HCT116 (cell line): Measurements from ENCODE around the gene TNNC2. TPM values are rescaled to one million over a fixed set of nuclear protein-coding genes. Genes with fewer than 3 reads are reported as not detected.

Experiments used
- ATAC-seq: fragments of 200-7000 bp; cut with Tn5 transposase; 2 replicates; pipeline ENCODE4 v1.9.1; 2020; ENCODE audit warnings: mild to moderate bottlenecking, moderate library complexity
- BruUV-seq: library from RNA; stranded (reverse); fragments of 400-500 nt; replicated peaks from 2 replicates; lab custom pipeline; 2021; lab: Mats Ljungman, UMichigan
- CTCF ChIA-PET: fragments of 300-600 bp; sonication (Branson Sonifier 250); formaldehyde crosslinking; loops from one replicate; lab custom pipeline; 2021; ENCODE audit warnings: antibody characterized with exemption; lab: Charles Lee
- POLR2A ChIA-PET: fragments of 300-600, 350-600 bp; sonication (Branson Sonifier 250); formaldehyde crosslinking; loops from one replicate; lab custom pipeline; 2021; ENCODE audit warnings: antibody characterized with exemption; lab: Charles Lee
- RAD21 ChIA-PET, 2 experiments: fragments of 300-600 bp; sonication (Branson Sonifier 250); formaldehyde crosslinking; loops; one replicate each; lab custom pipeline; 2023; ENCODE audit warnings: low total read pairs in 2 of 2; ENCODE audit not compliant: uncharacterized antibody in 2 of 2, unreplicated experiment in 2 of 2, low non-redundant PET in 1 of 2; lab: Charles Lee
- DNase-seq: peaks from one replicate; pipeline ENCODE4 v3.0.0-alpha.2; 2010; ENCODE audit warnings: low read depth, low spot score
- H2AFZ ChIP-seq: fragments of 200-600 bp; shearing (Covaris generic), sonication (generic); 2 replicates; pipeline ENCODE4 v1.6.1; 2017; ENCODE audit warnings: low read depth, mixed run types, mixed read lengths, antibody characterized with exemption, low read length; ENCODE audit not compliant: poor library complexity, severe bottlenecking
- H3K27ac ChIP-seq: 2 replicates; pipeline ENCODE4 v1.5.1; 2012; ENCODE audit warnings: low read depth, low read length
- H3K27me3 ChIP-seq: fragments of 200-600 bp; sonication (generic); 2 replicates; pipeline ENCODE4 v1.6.1; 2016; ENCODE audit warnings: mixed run types, low read length, mixed read lengths; ENCODE audit not compliant: insufficient read depth
- H3K36me3 ChIP-seq, 2 experiments: fragments of 200-500 bp in 1 of 2; fragments of 200-600 bp in 1 of 2; sonication (Bioruptor generic) in 1 of 2; sonication (generic) in 1 of 2; 2 replicates each; pipeline versions ENCODE4 v1.5.1 to v1.6.1; 2014 to 2016; ENCODE audit warnings: low read length in 2 of 2, inconsistent platforms in 1 of 2, mixed read lengths in 1 of 2, mixed run types in 1 of 2; ENCODE audit not compliant: insufficient read depth in 2 of 2, control insufficient read depth in 1 of 2
- H3K4me1 ChIP-seq, 2 experiments: fragments of 200-600 bp in 1 of 2; sonication (generic) in 1 of 2; 2 replicates each; pipeline versions ENCODE4 v1.5.1 to v1.6.1; 2012 to 2017; ENCODE audit warnings: low read length in 2 of 2, inconsistent platforms in 1 of 2, mild to moderate bottlenecking in 1 of 2, mixed read lengths in 1 of 2, mixed run types in 1 of 2, moderate library complexity in 1 of 2; ENCODE audit not compliant: insufficient read depth in 2 of 2, control insufficient read depth in 1 of 2
- H3K4me2 ChIP-seq: fragments of 200-600 bp; sonication (generic); 2 replicates; pipeline ENCODE4 v1.6.1; 2017; ENCODE audit warnings: mixed run types, low read length, mixed read lengths
- H3K4me3 ChIP-seq, 2 experiments: fragments of 200-600 bp in 1 of 2; sonication (generic) in 1 of 2; replicated peaks in 1 of 2; 2 replicates each; pipeline ENCODE4 v1.5.1; 2011 to 2016; ENCODE audit warnings: low read length in 2 of 2, control low read depth in 1 of 2, low read depth in 1 of 2, mild to moderate bottlenecking in 1 of 2, mixed read lengths in 1 of 2, mixed run types in 1 of 2
- H3K79me2 ChIP-seq: fragments of 200-600 bp; sonication (generic); 2 replicates; pipeline ENCODE4 v1.6.1; 2017; ENCODE audit warnings: mild to moderate bottlenecking, mixed run types, low read length, moderate library complexity, mixed read lengths; ENCODE audit not compliant: insufficient read depth
- H3K9ac ChIP-seq: fragments of 200-600 bp; sonication (generic); 2 replicates; pipeline ENCODE4 v1.6.1; 2016; ENCODE audit warnings: low read length, mixed read lengths
- H3K9me2 ChIP-seq: fragments of 200-600 bp; sonication (generic), shearing (Covaris generic); 2 replicates; pipeline ENCODE4 v1.6.1; 2017; ENCODE audit warnings: mixed run types, mild to moderate bottlenecking, moderate library complexity; ENCODE audit not compliant: insufficient read depth
- H3K9me3 ChIP-seq, 2 experiments: fragments of 200-500 bp in 1 of 2; fragments of 200-600 bp in 1 of 2; sonication (Bioruptor generic) in 1 of 2; sonication (generic) in 1 of 2; 2 replicates each; pipeline ENCODE4 v1.6.1; 2014 to 2017; ENCODE audit warnings: low read length in 2 of 2, mixed read lengths in 2 of 2, inconsistent platforms in 1 of 2, low read depth in 1 of 2, mild to moderate bottlenecking in 1 of 2, mixed run types in 1 of 2, moderate library complexity in 1 of 2; ENCODE audit not compliant: control insufficient read depth in 1 of 2, insufficient read depth in 1 of 2
- H4K20me1 ChIP-seq: fragments of 200-600 bp; sonication (generic), shearing (Covaris generic); 2 replicates; pipeline ENCODE4 v1.6.1; 2017; ENCODE audit warnings: mixed run types, mild to moderate bottlenecking, moderate library complexity; ENCODE audit not compliant: insufficient read depth
- ATF3 ChIP-seq: IDR thresholded peaks from 2 replicates; pipeline ENCODE4 v1.6.1; 2012
- CBX3 ChIP-seq: IDR thresholded peaks from 2 replicates; pipeline ENCODE4 v1.6.1; 2012; ENCODE audit warnings: low read depth
- CEBPB ChIP-seq: IDR thresholded peaks from 2 replicates; pipeline ENCODE4 v1.6.1; 2012; ENCODE audit warnings: low read depth
- CTCF ChIP-seq, 3 experiments: fragments of 200-600 bp in 1 of 3; sonication (generic) in 1 of 3; IDR thresholded peaks in 2 of 3; conservative IDR thresholded peaks in 1 of 3; 2 replicates each; pipeline ENCODE4 v1.5.1; 2012 to 2017; ENCODE audit warnings: low read depth in 2 of 3, low read length in 2 of 3, antibody characterized with exemption in 1 of 3, borderline replicate concordance in 1 of 3, control low read depth in 1 of 3, mild to moderate bottlenecking in 1 of 3, mixed read lengths in 1 of 3, mixed run types in 1 of 3, moderate library complexity in 1 of 3; ENCODE audit not compliant: insufficient read depth in 1 of 3
- EGR1 ChIP-seq: IDR thresholded peaks from 2 replicates; pipeline ENCODE4 v1.6.1; 2012; ENCODE audit warnings: low read depth
- FOSL1 ChIP-seq: IDR thresholded peaks from 2 replicates; pipeline ENCODE4 v1.6.1; 2012; ENCODE audit warnings: low read depth
- RAD21 ChIP-seq: IDR thresholded peaks from 2 replicates; pipeline ENCODE4 v1.6.1; 2012; ENCODE audit warnings: low read depth, mild to moderate bottlenecking
- SIN3A ChIP-seq: IDR thresholded peaks from 2 replicates; pipeline ENCODE4 v1.6.1; 2012; ENCODE audit warnings: low read depth
- SP1 ChIP-seq: IDR thresholded peaks from 2 replicates; pipeline ENCODE4 v1.6.1; 2012; ENCODE audit warnings: low read depth
- TCF7L2 ChIP-seq: IDR thresholded peaks from 2 replicates; pipeline ENCODE4 v1.7.0; 2011; ENCODE audit warnings: borderline replicate concordance, inconsistent platforms; ENCODE audit not compliant: insufficient read depth, insufficient read length; ENCODE audit errors: extremely low read depth
- YY1 ChIP-seq: IDR thresholded peaks from 2 replicates; pipeline ENCODE4 v1.6.1; 2011; ENCODE audit warnings: low read length, low read depth, moderate library complexity, mild to moderate bottlenecking; ENCODE audit not compliant: insufficient replicate concordance; ENCODE audit errors: extremely low read depth
- ZFX ChIP-seq: fragments of 450-650 bp; IDR thresholded peaks from 2 replicates; pipeline ENCODE4 v1.6.1; 2017
- intact Hi-C: fragments of 100-400 bp; cut with micrococcal nuclease; formaldehyde crosslinking; loops from 2 replicates; pipeline ENCODE4 v1.10.0; 2022
- total RNA-seq: library from RNA; stranded (reverse); gene quantifications from one replicate; pipeline ENCODE4 v1.2.1, GENCODE V29; 2021; ENCODE audit not compliant: unreplicated experiment
- TF ChIP-seq, protein P1 (sequence below): IDR thresholded peaks from 2 replicates; pipeline ENCODE4 v1.6.1; 2011; ENCODE audit warnings: mild to moderate bottlenecking, low read length, moderate library complexity; ENCODE audit not compliant: insufficient replicate concordance; ENCODE audit errors: extremely low read depth

The TNNC2 gene
- total RNA-seq, 1 experiment from 2014 or later, result not detected

DNA sequence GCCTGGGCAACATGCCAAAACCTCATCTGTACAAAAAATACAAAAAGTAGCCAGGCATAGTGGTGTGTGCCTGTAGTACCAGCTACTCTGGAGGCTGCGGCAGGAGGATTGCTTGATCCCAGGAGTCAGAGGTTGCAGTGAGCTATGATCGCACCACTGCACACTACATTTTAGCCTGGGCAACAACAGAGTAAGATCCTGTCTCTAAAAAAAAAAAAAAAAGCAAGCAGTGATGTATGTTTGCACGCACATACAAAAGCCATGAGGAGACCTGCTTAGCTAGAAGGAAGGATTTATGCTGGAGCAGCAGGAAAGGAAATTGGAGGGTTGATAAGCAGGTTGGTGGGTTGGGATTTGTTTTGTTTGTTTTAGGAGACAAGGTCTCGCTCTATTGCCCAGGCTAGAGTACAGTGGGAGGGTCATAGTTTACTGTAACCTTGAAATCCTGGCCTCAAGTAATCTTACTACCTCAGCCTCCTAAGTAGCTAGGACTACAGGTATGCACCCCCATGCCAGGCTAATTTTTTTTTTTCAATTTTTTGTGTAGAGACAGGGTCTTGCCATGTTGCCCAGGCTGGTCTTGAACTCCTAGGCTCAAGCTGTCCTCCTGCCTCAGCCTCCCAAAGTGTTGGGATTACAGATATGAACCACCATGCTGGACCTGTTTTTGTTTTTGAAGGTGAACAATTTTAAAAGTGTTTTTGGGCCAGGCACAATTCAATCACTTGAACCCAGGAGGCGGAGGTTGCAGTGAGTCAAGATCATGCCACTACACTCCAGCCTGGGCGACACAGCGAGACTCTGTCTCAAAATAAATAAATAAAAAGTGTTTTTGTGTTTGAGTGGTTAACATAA lies 34.3 kb upstream of the TNNC2 start:
- Histone ChIP-seq H3K4me3 (no peak overlapping the region), H3K79me2 (0 out of 2 replicates have a peak, but pooled peaks cover 6% of the 10 kb centered on the region), H3K9ac (no peak overlapping the region), H4K20me1 (no peaks in the 10 kb centered on the region), H3K36me3 (no peaks in the 10 kb centered on the region), H3K4me1 (peaks cover 15 to 30% of the 10 kb centered on the region in 2 experiments), H3K9me3 (no peaks in the 10 kb centered on the region), H2AFZ (no peak overlapping the region), H3K4me2 (peak overlapping the region; percentile 50), H3K27me3 (no peaks in the 10 kb centered on the region)
- POLR2A ChIA-PET, result no interaction called here
- intact Hi-C loops, result no loop called here
- ATAC-seq, result no peak
- RAD21 ChIA-PET, result no interaction called here
- TF ChIP-seq FOSL1, result no peak
- no peak for TF ChIP-seq SIN3A
- no peak for TF ChIP-seq CEBPB
- TF ChIP-seq TCF7L2, result no peak
- TF ChIP-seq ATF3, result no peak
- no peak for TF ChIP-seq CBX3
- TF ChIP-seq YY1, result no peak
- no peak for TF ChIP-seq EGR1
- no peak for TF ChIP-seq RAD21
- TF ChIP-seq CTCF (IDR thresholded peaks at IDR 0.05 in 2 of 3, conservative IDR thresholded peaks at IDR 0.05 in 1 of 3; ENCODE audit: borderline replicate concordance in 1 of 3, insufficient read depth in 1 of 3, low read depth in 2 of 3, low read length in 2 of 3), result no peak
- TF ChIP-seq ZFX, result no peak
- TF ChIP-seq SP1, result no peak
- TF ChIP-seq, protein P1, sequence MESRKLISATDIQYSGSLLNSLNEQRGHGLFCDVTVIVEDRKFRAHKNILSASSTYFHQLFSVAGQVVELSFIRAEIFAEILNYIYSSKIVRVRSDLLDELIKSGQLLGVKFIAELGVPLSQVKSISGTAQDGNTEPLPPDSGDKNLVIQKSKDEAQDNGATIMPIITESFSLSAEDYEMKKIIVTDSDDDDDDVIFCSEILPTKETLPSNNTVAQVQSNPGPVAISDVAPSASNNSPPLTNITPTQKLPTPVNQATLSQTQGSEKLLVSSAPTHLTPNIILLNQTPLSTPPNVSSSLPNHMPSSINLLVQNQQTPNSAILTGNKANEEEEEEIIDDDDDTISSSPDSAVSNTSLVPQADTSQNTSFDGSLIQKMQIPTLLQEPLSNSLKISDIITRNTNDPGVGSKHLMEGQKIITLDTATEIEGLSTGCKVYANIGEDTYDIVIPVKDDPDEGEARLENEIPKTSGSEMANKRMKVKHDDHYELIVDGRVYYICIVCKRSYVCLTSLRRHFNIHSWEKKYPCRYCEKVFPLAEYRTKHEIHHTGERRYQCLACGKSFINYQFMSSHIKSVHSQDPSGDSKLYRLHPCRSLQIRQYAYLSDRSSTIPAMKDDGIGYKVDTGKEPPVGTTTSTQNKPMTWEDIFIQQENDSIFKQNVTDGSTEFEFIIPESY, result no peak
- TF ChIP-seq, all 23 proteins: peak for 0
- Histone ChIP-seq H3K9me2 (no peaks in the 10 kb centered on the region), H3K27ac (no peak overlapping the region)
- CTCF ChIA-PET, result no interaction called here
- DNase-seq, result no peak
- BruUV-seq, result no TSS peak
